Activated CD4-positive, alpha-beta memory T cell treated with anti-CD3 and anti-CD28 coated beads, Interleukin-2, amount 10 ng/mL, durations not matched to agents 7 days and 5 days (primary cell): ENCODE data around the gene TOR1AIP1. TPM values are rescaled to one million over a fixed set of nuclear protein-coding genes. Genes with fewer than 3 reads are reported as not detected.
A peak's percentile ranks its signal among the peaks of the same experiment; 100 is the strongest.
"Not testable (repeated sequence)": the region's sequence is repeated elsewhere in the genome, so short reads cannot be mapped to it uniquely, and the experiment has no call there.

Experiments used
- CTCF ChIA-PET: fragments of 350-600 bp; sonication (Branson Sonifier 250); formaldehyde crosslinking; loops from one replicate; lab custom pipeline; 2021; ENCODE audit warnings: antibody characterized with exemption, inconsistent platforms; lab: Charles Lee
- POLR2A ChIA-PET: fragments of 350-600 bp; sonication (Branson Sonifier 250); formaldehyde crosslinking; loops from one replicate; lab custom pipeline; 2021; ENCODE audit warnings: antibody characterized with exemption; lab: Charles Lee
- DNase-seq: peaks from one replicate; pipeline ENCODE4 v3.0.0-alpha.2; 2020
- H3K27ac Mint-ChIP-seq: one replicate; pipeline ENCODE4 v1.8.0; 2021; ENCODE audit warnings: mild to moderate bottlenecking, mixed read lengths
- H3K27me3 Mint-ChIP-seq: one replicate; pipeline ENCODE4 v1.8.0; 2021; ENCODE audit warnings: mixed read lengths
- H3K36me3 Mint-ChIP-seq: one replicate; pipeline ENCODE4 v1.8.0; 2021; ENCODE audit warnings: low read depth, mixed read lengths
- H3K4me1 Mint-ChIP-seq: one replicate; pipeline ENCODE4 v1.8.0; 2021; ENCODE audit warnings: mixed read lengths
- H3K4me3 Mint-ChIP-seq: one replicate; pipeline ENCODE4 v1.8.0; 2021; ENCODE audit warnings: mild to moderate bottlenecking, mixed read lengths
- H3K9me3 Mint-ChIP-seq: one replicate; pipeline ENCODE4 v1.8.0; 2021; ENCODE audit warnings: mixed read lengths
- total RNA-seq, 2 experiments: library from RNA; stranded (reverse); gene quantifications; one replicate each; pipeline ENCODE4 v1.2.3, GENCODE V29; 2021

TOR1AIP1 gene
- 10 to 100 TPM; 84.8 to 88.5 TPM for total RNA-seq

GRCh38 chr1:179882253-179883039 is at the start of gene TOR1AIP1:
Gene TOR1AIP1, plus strand, starts transcription at chr1:179882285. Its CDS starts 218 bp downstream, at chr1:179882503.
- Mint-ChIP-seq H3K27me3 (no peaks in the 10 kb centered on the region), H3K4me3 (peak within 1 kb of the TSS; percentile 92), H3K27ac (peak within 1 kb of the TSS; percentile 99), H3K9me3 (no peaks in the 10 kb centered on the region), H3K36me3 (peaks cover 34% of the 10 kb centered on the region), H3K4me1 (peaks cover 61% of the 10 kb centered on the region)
- ChIA-PET CTCF (interaction anchor here (1.0 to 2.2 kb wide), 6 partner anchors 15 to 298 kb away, joined by 3 to 9 read pairs (median 5); partner anchors contain the start of gene CEP350), POLR2A (interaction anchor here (0.6 to 5.1 kb wide), 22 partner anchors 8 to 1156 kb away, joined by 3 to 90 read pairs (median 4); partner anchors contain the start of genes ACBD6, CEP350 and QSOX1)
- DNase-seq, result peak; percentile 98

GRCh38 chr1:179836686-179837445 is 45.2 kb upstream of the TOR1AIP1 start:
- POLR2A ChIA-PET, H3K4me3 Mint-ChIP-seq, H3K36me3 Mint-ChIP-seq, DNase-seq, H3K27me3 Mint-ChIP-seq, H3K4me1 Mint-ChIP-seq, H3K9me3 Mint-ChIP-seq, H3K27ac Mint-ChIP-seq: not testable (repeated sequence)
- CTCF ChIA-PET, result interaction anchor here (1.5 to 2.1 kb wide), 2 partner anchors 22 kb away, joined by 6 to 8 read pairs; no protein-coding TSS in a partner anchor

GRCh38 chr1:179840107-179840506 is 42.0 kb upstream of the TOR1AIP1 start:
- H3K27ac Mint-ChIP-seq, result no peak overlapping the region
- H3K4me1 Mint-ChIP-seq, result no peaks in the 10 kb centered on the region
- H3K4me3 Mint-ChIP-seq, result no peak overlapping the region
- DNase-seq, result no peak
- ChIA-PET CTCF (interaction anchor here (1.0 kb wide), 1 partner anchor 25 kb away, joined by 3 read pairs; no protein-coding TSS in a partner anchor), POLR2A (no interaction called here)
- H3K27me3 Mint-ChIP-seq, result no peaks in the 10 kb centered on the region
- no peaks in the 10 kb centered on the region for H3K9me3 Mint-ChIP-seq
- H3K36me3 Mint-ChIP-seq, result peaks cover 8% of the 10 kb centered on the region

GRCh38 chr1:179848233-179848632 is 33.9 kb upstream of the TOR1AIP1 start:
- peaks cover 2% of the 10 kb centered on the region for H3K4me1 Mint-ChIP-seq
- no peaks in the 10 kb centered on the region for H3K9me3 Mint-ChIP-seq
- peaks cover 49% of the 10 kb centered on the region for H3K36me3 Mint-ChIP-seq
- H3K4me3 Mint-ChIP-seq, result no peak overlapping the region
- ChIA-PET CTCF (interaction anchor here (1.7 to 2.2 kb wide), 2 partner anchors 38 to 321 kb away, joined by 5 read pairs; no protein-coding TSS in a partner anchor), POLR2A (no interaction called here)
- H3K27me3 Mint-ChIP-seq, result no peaks in the 10 kb centered on the region
- no peak for DNase-seq
- H3K27ac Mint-ChIP-seq, result no peak overlapping the region

- no peaks in the 10 kb centered on the region for H3K9me3 Mint-ChIP-seq
- CTCF ChIA-PET, result interaction anchor here (0.8 to 1.6 kb wide), 4 partner anchors 15 to 147 kb away, joined by 3 to 7 read pairs (median 4); no protein-coding TSS in a partner anchor
- POLR2A ChIA-PET, result no interaction called here
- H3K27me3 Mint-ChIP-seq, result no peaks in the 10 kb centered on the region
- H3K4me1 Mint-ChIP-seq, result peaks cover 2% of the 10 kb centered on the region
- H3K27ac Mint-ChIP-seq, result no peak overlapping the region
- H3K4me3 Mint-ChIP-seq, result no peak overlapping the region
- H3K36me3 Mint-ChIP-seq, result peaks cover 50% of the 10 kb centered on the region
- no peak for DNase-seq
Measured at GRCh38 chr1:179853102-179853501, 29.0 kb upstream of the TOR1AIP1 start.

GRCh38 chr1:179855831-179856230 is 26.3 kb upstream of the TOR1AIP1 start:
- POLR2A ChIA-PET, H3K9me3 Mint-ChIP-seq, H3K4me1 Mint-ChIP-seq, H3K27ac Mint-ChIP-seq, DNase-seq, H3K4me3 Mint-ChIP-seq, H3K27me3 Mint-ChIP-seq: not testable (repeated sequence)
- CTCF ChIA-PET, result interaction anchor here (1.4 kb wide), 1 partner anchor 149 kb away, joined by 3 read pairs; no protein-coding TSS in a partner anchor
- peaks cover 41% of the 10 kb centered on the region for H3K36me3 Mint-ChIP-seq

GRCh38 chr1:179856296-179856695 is 25.8 kb upstream of the TOR1AIP1 start:
- ChIA-PET POLR2A (no interaction called here), CTCF (interaction anchor here (1.4 kb wide), 1 partner anchor 150 kb away, joined by 3 read pairs; no protein-coding TSS in a partner anchor)
- Mint-ChIP-seq H3K9me3 (no peaks in the 10 kb centered on the region), H3K27ac (no peak overlapping the region), H3K4me3 (no peak overlapping the region), H3K4me1 (peaks cover 3% of the 10 kb centered on the region), H3K36me3 (peaks cover 40% of the 10 kb centered on the region), H3K27me3 (no peaks in the 10 kb centered on the region)
- DNase-seq, result no peak

GRCh38 chr1:179857009-179857408 is 25.1 kb upstream of the TOR1AIP1 start:
- no peak for DNase-seq
- Mint-ChIP-seq H3K36me3 (peaks cover 40% of the 10 kb centered on the region), H3K9me3 (no peaks in the 10 kb centered on the region), H3K27ac (no peak overlapping the region), H3K27me3 (no peaks in the 10 kb centered on the region), H3K4me1 (peaks cover 3% of the 10 kb centered on the region), H3K4me3 (no peak overlapping the region)
- ChIA-PET POLR2A (interaction anchor here (0.7 kb wide), 1 partner anchor 637 kb away, joined by 3 read pairs; no protein-coding TSS in a partner anchor), CTCF (no interaction called here)

GRCh38 chr1:179860652-179861051 is 21.4 kb upstream of the TOR1AIP1 start:
- ChIA-PET POLR2A (interaction anchor here (1.0 kb wide), 1 partner anchor 17 kb away, joined by 3 read pairs; the partner anchor contains the start of gene TOR1AIP2), CTCF (interaction anchor here (1.5 kb wide), 2 partner anchors 9 to 46 kb away, joined by 3 read pairs; no protein-coding TSS in a partner anchor)
- no peaks in the 10 kb centered on the region for H3K9me3 Mint-ChIP-seq
- no peak for DNase-seq
- peaks cover 53% of the 10 kb centered on the region for H3K36me3 Mint-ChIP-seq
- no peak overlapping the region for H3K4me3 Mint-ChIP-seq
- H3K4me1 Mint-ChIP-seq, result peaks cover 1% of the 10 kb centered on the region
- no peaks in the 10 kb centered on the region for H3K27me3 Mint-ChIP-seq
- H3K27ac Mint-ChIP-seq, result no peak overlapping the region

GRCh38 chr1:179865377-179865776 is 16.7 kb upstream of the TOR1AIP1 start:
- H3K27ac Mint-ChIP-seq, result no peak overlapping the region
- CTCF ChIA-PET, result interaction anchor here (1.0 to 7.3 kb wide), 5 partner anchors 51 to 314 kb away, joined by 3 to 88 read pairs (median 4); no protein-coding TSS in a partner anchor
- H3K4me3 Mint-ChIP-seq, result no peak overlapping the region
- peaks cover 47% of the 10 kb centered on the region for H3K36me3 Mint-ChIP-seq
- peaks cover 3% of the 10 kb centered on the region for H3K4me1 Mint-ChIP-seq
- H3K27me3 Mint-ChIP-seq, result no peaks in the 10 kb centered on the region
- H3K9me3 Mint-ChIP-seq, result no peaks in the 10 kb centered on the region
- no peak for DNase-seq
- POLR2A ChIA-PET, result interaction anchor here (1.6 kb wide), 1 partner anchor 18 kb away, joined by 5 read pairs; no protein-coding TSS in a partner anchor

- Mint-ChIP-seq H3K27me3 (no peaks in the 10 kb centered on the region), H3K27ac (no peak overlapping the region), H3K4me1 (peaks cover 2% of the 10 kb centered on the region), H3K4me3 (no peak overlapping the region), H3K9me3 (no peaks in the 10 kb centered on the region), H3K36me3 (peaks cover 42% of the 10 kb centered on the region)
- no peak for DNase-seq
- ChIA-PET POLR2A (interaction anchor here (1.5 to 1.6 kb wide), 2 partner anchors 17 to 87 kb away, joined by 5 read pairs; no protein-coding TSS in a partner anchor), CTCF (interaction anchor here (0.6 to 7.3 kb wide), 3 partner anchors 28 to 313 kb away, joined by 5 to 88 read pairs (median 7); no protein-coding TSS in a partner anchor)
Measured at GRCh38 chr1:179866616-179867015, 15.5 kb upstream of the TOR1AIP1 start.
